NT2/D1 (cell line): Measurements from ENCODE around the gene CDKN2B-AS1.

Experiments used
- DNase-seq: peaks from one replicate; pipeline ENCODE4 v3.0.0-alpha.2; 2011; ENCODE audit warnings: low read depth, low spot score
- H3K27me3 ChIP-seq: 2 replicates; pipeline ENCODE4 v1.6.0; 2011; ENCODE audit warnings: mild to moderate bottlenecking; ENCODE audit not compliant: insufficient read length, insufficient read depth
- H3K36me3 ChIP-seq: 2 replicates; pipeline ENCODE4 v1.6.1; 2011; ENCODE audit warnings: mild to moderate bottlenecking, low read length, mixed read lengths; ENCODE audit not compliant: insufficient read depth, insufficient read length
- H3K4me1 ChIP-seq: 2 replicates; pipeline ENCODE4 v1.5.1; 2011; ENCODE audit not compliant: insufficient read depth, insufficient read length
- H3K4me3 ChIP-seq: 2 replicates; pipeline ENCODE4 v1.5.1; 2011; ENCODE audit warnings: low read depth; ENCODE audit not compliant: insufficient read length
- H3K9ac ChIP-seq: 2 replicates; pipeline ENCODE4 v1.6.0; 2011; ENCODE audit warnings: low read depth; ENCODE audit not compliant: insufficient read length
- H3K9me3 ChIP-seq: 2 replicates; pipeline ENCODE4 v1.5.1; 2011; ENCODE audit warnings: mild to moderate bottlenecking, low read length; ENCODE audit not compliant: insufficient read depth
- SUZ12 ChIP-seq: IDR thresholded peaks from 2 replicates; pipeline ENCODE4 v1.6.1; 2011; ENCODE audit not compliant: insufficient read length, insufficient read depth; ENCODE audit errors: extremely low read depth
- YY1 ChIP-seq: IDR thresholded peaks from 2 replicates; pipeline ENCODE4 v1.6.1; 2011; ENCODE audit not compliant: insufficient read length, insufficient read depth
- ZNF274 ChIP-seq: IDR thresholded peaks from 2 replicates; pipeline ENCODE4 v1.6.1; 2011; ENCODE audit warnings: mild to moderate bottlenecking, low read depth, low read length

CDKN2B-AS1 gene

DNA sequence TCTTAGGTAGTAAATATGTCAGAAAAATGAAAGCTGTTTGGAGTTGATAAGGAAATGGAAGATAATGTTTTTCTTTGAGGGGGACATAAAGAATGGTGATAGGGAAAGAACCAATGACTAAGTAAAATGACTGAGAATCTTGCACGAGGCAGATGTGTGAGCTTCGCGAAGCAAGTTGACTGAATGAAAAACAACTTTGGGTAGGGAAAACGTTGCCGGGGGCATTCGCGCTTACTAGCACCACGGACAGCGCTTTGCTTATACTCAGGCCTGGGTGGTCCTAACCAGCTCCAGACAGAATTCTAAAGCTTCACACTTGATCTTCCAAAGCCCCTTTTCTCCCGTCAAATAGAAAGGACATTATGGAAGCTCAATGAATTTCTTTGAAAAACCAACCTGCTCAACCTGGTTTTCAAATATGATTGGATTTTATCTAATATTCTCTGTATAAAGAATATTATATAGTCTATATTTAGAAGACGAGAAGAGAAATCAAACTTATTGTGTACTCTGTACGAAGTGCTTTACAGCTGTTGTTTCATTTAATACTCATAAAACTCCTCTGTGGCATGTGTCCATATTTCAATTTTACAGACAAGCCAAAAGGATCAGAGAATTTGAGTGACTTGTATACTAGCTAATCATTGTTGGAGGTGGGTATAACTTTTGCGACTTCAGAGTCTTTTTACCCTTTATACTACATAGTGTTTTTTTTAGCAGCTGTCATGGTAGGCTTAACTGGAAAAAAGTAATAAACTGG lies 16.5 kb downstream of the CDKN2B-AS1 start:
- H3K4me3 ChIP-seq, result no peak overlapping the region
- DNase-seq, result no peak
- TF ChIP-seq YY1 (no peak), ZNF274 (no peak), SUZ12 (no peak)
- H3K9me3 ChIP-seq, result no peaks in the 10 kb centered on the region
- H3K9ac ChIP-seq, result no peak overlapping the region
- H3K4me1 ChIP-seq, result peaks cover 2% of the 10 kb centered on the region
- H3K36me3 ChIP-seq, result no peaks in the 10 kb centered on the region
- H3K27me3 ChIP-seq, result peaks cover 49% of the 10 kb centered on the region

DNA sequence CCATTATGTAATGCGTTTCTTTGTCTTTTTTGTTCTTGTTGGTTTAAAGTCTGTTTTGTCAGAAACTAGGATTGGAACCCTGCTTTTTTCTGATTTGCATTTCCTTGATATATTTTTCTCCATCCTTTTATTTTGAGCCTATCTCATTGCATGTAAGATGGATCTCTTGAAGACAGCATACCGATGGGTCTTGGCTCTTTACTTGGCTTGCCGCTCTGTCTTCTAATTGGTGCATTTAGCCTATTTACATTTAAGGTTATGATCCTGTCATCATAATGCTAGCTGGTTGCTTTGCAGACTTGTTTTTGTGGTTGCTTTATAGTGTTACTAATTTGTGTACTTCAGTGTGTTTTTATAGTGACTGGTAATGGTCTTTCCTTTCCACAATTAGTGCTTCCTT lies 27.8 kb downstream of the CDKN2B-AS1 start:
- Histone ChIP-seq H3K4me3 (no peak overlapping the region), H3K9me3 (no peaks in the 10 kb centered on the region), H3K9ac (no peak overlapping the region), H3K4me1 (no peaks in the 10 kb centered on the region), H3K27me3 (no peaks in the 10 kb centered on the region), H3K36me3 (no peaks in the 10 kb centered on the region)
- DNase-seq, result no peak
- TF ChIP-seq YY1 (no peak), ZNF274 (no peak), SUZ12 (no peak)

DNA sequence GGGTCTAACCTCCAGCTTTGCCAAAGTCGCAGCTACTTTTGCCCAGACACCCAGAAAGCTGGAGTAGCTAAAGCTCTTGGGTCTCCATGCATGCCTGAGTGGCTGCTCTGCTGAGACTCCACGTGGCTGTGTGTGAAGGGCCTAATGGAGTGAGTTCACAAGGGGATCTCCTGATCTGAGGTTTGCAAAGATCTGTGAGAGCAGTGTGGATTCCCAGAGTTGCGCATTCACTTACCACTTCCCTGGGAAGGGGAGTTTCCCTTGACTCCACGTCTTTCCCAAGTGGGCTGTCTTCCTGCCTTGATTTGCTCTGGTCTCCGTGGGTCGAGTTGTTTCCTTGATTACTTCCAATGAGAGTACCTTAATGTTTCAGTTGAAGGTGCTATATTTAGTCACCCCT lies 32.1 kb downstream of the CDKN2B-AS1 start:
- Histone ChIP-seq H3K9me3 (no peaks in the 10 kb centered on the region), H3K4me3 (no peak overlapping the region), H3K27me3 (no peaks in the 10 kb centered on the region), H3K4me1 (no peaks in the 10 kb centered on the region), H3K36me3 (no peaks in the 10 kb centered on the region), H3K9ac (no peak overlapping the region)
- TF ChIP-seq ZNF274, result no peak
- TF ChIP-seq SUZ12, result no peak
- no peak for TF ChIP-seq YY1
- DNase-seq, result no peak

DNA sequence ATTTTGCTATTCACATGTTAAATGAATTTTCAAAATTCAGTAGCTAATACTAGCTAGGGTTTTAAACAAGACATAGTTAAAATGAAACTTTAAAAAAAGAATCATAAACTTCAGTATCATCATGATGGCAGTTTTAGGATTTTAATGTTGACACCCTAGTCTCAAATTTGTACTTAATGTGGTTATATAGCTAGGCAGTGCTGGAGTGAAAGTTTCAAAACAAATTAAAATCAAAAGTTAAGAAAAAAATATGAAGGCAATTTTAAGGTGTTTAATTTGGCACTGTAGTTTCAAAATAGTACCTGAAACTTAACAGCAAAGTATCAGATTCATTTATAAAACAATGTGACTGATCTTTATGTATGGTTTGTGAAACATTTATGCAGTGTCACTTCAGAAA lies 33.8 kb downstream of the CDKN2B-AS1 start:
- no peak for TF ChIP-seq SUZ12
- TF ChIP-seq ZNF274, result no peak
- no peak for TF ChIP-seq YY1
- DNase-seq, result no peak
- Histone ChIP-seq H3K36me3 (no peaks in the 10 kb centered on the region), H3K9ac (no peak overlapping the region), H3K4me1 (no peaks in the 10 kb centered on the region), H3K27me3 (no peaks in the 10 kb centered on the region), H3K9me3 (no peaks in the 10 kb centered on the region), H3K4me3 (no peak overlapping the region)

DNA sequence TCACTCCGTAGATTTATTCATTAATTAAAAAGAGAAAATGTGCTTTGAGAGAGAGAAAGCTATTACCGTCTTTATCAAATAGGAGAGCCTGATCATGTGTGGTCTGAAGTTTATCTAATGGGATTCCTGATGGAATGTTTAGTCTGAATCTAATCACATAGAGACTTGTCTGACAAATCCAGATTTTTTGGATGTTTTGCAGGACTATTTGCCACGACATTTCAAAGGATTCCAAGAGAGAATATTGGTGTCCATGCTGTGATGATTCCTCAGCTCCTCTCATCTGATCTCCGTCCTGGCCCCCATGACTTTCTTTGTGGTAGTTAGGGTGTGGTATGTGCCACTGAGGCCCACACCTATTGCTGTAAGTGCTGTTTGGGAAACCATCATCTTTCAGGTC lies 34.6 kb downstream of the CDKN2B-AS1 start:
- TF ChIP-seq SUZ12 (no peak), YY1 (no peak), ZNF274 (no peak)
- Histone ChIP-seq H3K27me3 (no peaks in the 10 kb centered on the region), H3K4me1 (no peaks in the 10 kb centered on the region), H3K9ac (no peak overlapping the region), H3K4me3 (no peak overlapping the region), H3K9me3 (no peaks in the 10 kb centered on the region), H3K36me3 (no peaks in the 10 kb centered on the region)
- no peak for DNase-seq

DNA sequence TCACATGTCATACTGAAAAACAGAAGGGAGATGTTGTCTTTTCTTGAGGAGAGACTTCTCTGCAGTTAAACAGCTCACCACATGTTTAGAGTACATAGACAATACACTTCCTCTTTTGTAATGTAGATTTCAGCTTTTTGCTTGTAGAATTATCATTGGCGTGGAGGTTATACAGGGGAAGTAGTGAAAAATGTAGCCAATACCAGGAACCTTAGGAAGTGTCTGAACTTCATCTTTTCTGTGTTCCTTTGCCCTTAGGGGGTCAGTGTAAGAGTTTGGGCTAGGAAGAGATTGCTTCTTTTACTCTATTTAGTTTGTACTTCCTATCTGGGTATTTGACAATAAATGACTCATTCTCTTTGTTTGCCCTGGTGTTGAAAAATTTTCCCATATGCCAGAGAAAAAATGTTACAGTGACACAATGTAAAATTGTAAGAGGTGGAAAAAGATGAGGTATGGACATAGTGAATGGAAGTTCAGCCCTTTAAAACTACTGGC lies 35.6 kb downstream of the CDKN2B-AS1 start:
- no peaks in the 10 kb centered on the region for H3K36me3 ChIP-seq
- no peaks in the 10 kb centered on the region for H3K9me3 ChIP-seq
- no peaks in the 10 kb centered on the region for H3K4me1 ChIP-seq
- no peak for DNase-seq
- no peak for TF ChIP-seq SUZ12
- no peak for TF ChIP-seq ZNF274
- TF ChIP-seq YY1, result no peak
- H3K9ac ChIP-seq, result no peak overlapping the region
- H3K27me3 ChIP-seq, result no peaks in the 10 kb centered on the region
- no peak overlapping the region for H3K4me3 ChIP-seq

DNA sequence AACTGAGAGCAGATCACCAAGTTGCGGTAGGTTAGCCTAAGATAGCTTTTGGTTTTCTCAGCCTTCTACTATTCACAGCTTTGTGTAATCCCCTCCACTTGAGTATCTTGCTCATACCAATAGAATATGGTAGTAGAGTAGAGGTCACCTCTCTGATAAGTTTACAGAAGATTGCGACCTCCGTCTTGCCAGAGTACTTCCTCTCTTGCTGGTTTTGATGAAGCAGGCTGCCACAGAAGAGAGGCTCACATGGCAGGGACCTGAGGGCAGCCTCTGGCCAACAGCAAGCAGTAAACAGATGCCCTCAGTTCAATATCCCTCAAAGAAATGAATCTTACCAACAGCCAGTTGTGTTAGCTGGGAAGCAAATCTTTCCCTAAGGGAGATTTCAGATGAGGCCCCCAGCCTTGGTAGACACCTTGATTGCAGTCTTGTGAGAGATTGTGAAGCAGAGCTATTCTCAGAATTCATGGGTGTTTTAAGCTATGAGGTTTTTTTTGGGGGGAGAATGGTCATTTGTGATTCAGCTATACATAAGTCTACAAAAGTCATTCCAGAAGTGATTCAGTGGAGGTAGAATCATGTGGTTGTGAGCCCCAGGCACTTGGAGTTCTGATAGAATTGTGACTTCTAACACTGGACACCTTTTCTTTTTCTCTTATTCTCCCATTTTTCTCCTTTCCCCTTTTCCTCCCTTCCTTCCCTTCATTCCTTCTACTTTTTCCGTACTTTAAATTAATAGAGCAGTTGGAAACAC lies 37.2 kb downstream of the CDKN2B-AS1 start:
- Histone ChIP-seq H3K36me3 (no peaks in the 10 kb centered on the region), H3K9ac (no peak overlapping the region), H3K27me3 (no peaks in the 10 kb centered on the region), H3K4me1 (no peaks in the 10 kb centered on the region), H3K9me3 (0 out of 2 replicates have a peak, but pooled peaks cover 3% of the 10 kb centered on the region), H3K4me3 (no peak overlapping the region)
- TF ChIP-seq SUZ12 (no peak), ZNF274 (no peak), YY1 (no peak)
- DNase-seq, result no peak
